ENCODE results near the gene FARP2.
A peak's percentile ranks its signal among the peaks of the same experiment; 100 is the strongest.
"Not testable (repeated sequence)": the region's sequence is repeated elsewhere in the genome, so short reads cannot be mapped to it uniquely, and the experiment has no call there.

FARP2 gene

DNA sequence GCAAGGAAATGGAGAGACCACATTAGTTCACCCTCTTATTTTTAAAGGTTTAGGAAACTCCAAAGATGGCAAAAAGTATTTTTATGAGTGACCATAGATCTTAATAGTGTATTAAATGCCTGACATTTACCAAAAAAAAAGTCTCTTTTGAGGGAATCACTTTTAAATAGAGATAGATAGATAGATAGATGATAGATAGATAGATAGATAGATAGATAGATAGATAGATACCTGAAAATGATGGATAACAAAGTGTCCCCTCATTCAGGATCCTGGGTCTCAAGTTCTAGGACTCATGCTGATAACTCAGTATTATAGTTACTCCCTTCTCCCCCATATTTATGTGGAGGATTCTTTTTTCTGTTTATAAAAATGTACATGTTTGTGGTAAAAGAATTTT lies 52.8 kb downstream of the FARP2 start:
- DNase-seq, result no peak

GRCh38 chr2:241410739-241411176 lies 54.7 kb downstream of the FARP2 start:
- DNase-seq, result peak in 39 of 56 donors; percentile 9 to 85 (median 58)

GRCh38 chr2:241412144-241412543 lies 56.1 kb downstream of the FARP2 start:
- DNase-seq, result no peak

DNA sequence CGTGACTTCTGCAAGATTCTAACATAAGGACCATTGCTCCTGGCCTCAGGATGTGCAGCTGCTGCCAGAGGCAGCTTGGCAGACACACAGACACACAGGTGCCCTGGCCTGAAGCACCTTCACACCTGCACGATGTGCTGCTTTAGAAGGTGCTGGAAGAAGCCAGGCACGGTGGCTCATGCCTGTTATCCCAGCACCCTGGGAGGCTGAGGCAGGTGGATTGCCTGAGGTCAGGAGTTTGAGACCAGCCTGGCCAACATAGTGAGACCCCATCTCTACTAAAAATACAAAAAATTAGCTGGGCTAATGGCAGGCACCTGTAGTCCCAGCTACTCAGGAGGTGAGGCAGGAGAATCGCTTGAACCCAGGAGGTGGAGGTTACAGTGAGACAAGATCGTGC lies 57.4 kb downstream of the FARP2 start:
- not testable (repeated sequence) for DNase-seq

GRCh38 chr2:241413929-241414580 lies 58.0 kb downstream of the FARP2 start:
- DNase-seq, result peak in 1 of 56 donors; percentile 41

DNA sequence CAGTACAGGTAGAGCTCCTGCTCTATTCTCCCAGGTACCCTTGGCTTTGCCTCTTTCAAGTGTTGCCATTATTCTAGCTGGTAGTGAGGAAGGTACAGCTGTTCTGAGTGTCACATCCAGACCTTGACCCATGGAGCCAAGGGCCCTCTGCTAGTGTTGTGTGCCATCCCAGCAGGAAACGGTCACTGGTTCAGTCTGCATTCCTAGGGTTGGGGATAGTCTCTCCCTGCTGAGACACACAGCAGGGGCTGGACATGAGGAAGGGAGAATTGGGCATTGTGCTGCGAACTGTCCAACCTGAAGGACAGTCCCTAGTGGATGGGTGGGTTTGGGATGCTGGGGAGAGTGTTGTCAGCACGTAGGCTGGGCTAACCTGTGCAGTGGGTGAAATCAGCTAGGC lies 59.1 kb downstream of the FARP2 start:
- no peak for DNase-seq

GRCh38 chr2:241417626-241418025 lies 61.5 kb downstream of the FARP2 start:
- peak in 2 of 56 donors; percentile 17 to 25 for DNase-seq

- no peak for DNase-seq
These were observed 65.2 kb downstream of the FARP2 start for GRCh38 chr2:241421330-241421729.

- not testable (repeated sequence) for DNase-seq
These were observed 65.9 kb downstream of the FARP2 start for GRCh38 chr2:241421942-241422341.

DNA sequence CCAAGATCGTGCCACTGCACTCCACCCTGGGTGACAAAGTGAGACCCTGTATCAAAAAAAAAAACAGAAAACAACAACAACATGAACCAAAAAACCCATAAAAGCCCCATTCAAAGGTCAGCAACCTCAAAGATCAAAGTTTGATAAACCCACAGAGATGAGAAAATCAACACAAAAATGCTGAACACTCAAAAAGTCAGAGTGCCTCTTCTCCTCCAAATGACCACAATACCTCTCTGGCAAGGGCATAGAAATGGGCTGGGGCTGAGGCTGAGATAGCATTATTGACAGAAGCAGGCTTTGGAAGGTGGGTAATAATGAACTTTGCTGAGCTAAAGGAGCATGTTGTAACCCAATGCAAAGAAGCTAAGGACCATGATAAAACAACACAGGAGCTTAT lies 66.3 kb downstream of the FARP2 start:
- DNase-seq, result no peak

DNA sequence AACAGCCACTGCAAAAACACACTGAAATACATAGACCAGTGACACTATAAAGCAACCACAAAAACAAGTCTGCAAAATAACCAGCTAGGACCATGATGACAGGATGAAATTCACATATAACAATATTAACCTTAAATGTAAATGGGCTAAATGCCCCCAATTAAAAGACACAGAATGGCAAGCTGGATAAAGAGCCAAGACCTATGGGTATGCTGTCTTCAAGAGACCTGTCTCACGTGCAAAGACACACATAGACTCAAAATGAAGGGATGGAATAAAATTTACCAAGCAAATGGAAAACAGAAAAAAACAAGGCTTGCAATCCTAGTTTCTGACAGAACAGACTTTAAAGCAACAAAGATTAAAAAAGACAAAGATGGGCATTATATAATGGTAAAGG lies 67.4 kb downstream of the FARP2 start:
- DNase-seq, result not testable (repeated sequence)

DNA sequence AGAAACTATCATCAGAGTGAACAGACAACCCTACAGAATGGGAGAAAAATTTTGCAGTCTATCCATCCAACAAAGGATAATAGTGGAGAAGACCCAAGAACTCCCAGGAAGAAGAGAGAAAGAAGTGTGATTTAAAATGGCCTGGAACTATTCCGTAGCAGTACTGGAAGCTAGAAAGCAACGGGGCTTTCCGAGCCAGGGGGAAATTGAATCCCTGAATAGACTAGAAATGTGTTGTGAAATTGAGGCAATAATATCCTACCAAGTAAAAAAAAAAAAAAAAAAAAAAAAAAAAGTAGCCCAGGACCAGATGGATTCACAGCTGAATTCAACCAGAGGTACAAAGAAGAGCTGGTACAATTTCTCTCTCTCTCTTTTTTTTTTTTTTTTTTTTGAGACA lies 69.3 kb downstream of the FARP2 start:
- DNase-seq, result no peak

- DNase-seq, result no peak
These were observed 74.1 kb downstream of the FARP2 start for GRCh38 chr2:241430178-241430577.

DNA sequence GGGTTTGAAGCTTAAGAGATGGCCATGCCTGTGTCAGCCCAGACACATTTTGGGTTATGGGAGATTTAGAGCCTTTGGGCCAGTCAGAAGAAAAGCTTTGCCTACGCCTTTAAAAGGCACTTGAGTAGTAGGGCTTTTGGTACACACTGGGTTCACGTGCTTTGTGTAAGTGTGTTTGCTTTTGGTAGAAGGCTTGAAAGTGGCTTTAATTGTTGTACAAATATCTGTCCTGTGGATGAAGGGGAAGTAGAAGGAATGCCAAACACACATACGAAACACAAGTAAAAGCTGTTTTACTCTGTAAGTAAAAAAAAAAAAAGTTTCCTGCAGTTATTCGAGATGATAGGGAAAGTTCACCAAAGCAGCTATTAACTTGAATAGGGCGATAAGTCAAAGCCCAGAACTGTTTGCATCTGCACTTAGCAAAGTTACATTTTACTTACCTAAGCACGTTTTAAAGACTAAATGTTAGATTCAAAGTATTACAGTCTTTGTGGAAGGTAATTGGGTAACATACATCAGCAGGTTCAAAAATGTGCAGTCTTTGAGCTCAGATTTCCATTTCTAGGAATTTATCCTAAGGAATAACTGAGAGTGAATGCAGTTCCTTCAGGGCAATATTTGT lies 76.9 kb downstream of the FARP2 start:
- DNase-seq, result no peak

DNA sequence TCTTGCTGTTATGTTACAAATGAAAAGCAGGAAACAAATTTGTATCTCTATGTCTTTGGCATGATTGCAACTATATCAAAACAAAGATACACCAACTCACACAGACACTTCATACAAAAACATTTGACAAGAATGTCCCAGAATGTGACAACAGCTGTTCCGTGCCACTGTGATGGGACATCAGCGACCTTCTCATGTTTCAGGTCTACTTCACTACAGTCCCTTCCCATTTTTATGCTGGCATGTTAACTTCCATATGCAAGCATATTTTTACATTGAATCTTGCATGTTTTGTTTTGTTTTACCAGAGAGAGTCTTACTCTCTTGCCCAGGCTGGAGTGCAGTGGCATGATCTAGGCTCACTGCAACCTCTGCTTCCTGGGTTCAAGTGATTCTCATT lies 81.1 kb downstream of the FARP2 start:
- DNase-seq, result no peak

DNA sequence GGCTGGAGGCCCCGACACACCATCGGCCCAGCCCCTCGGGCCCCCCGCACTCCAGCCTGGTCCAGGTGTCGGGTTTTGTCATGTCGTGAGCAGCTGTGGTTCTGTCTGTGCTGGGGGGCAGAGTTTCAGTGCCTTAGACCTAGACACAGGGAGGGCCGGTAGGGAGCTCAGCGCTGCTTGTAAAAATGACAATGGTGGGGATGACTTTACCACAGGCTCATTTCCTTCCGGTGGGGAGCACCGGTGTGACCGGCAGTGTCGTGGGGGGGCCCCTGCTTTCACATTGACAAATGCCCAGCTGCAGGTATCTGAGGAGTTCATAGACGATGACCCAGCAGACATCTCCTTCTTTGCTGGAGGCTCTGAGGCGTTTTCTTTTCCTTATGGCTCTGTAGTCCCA lies 85.4 kb downstream of the FARP2 start:
- no peak for DNase-seq

DNA sequence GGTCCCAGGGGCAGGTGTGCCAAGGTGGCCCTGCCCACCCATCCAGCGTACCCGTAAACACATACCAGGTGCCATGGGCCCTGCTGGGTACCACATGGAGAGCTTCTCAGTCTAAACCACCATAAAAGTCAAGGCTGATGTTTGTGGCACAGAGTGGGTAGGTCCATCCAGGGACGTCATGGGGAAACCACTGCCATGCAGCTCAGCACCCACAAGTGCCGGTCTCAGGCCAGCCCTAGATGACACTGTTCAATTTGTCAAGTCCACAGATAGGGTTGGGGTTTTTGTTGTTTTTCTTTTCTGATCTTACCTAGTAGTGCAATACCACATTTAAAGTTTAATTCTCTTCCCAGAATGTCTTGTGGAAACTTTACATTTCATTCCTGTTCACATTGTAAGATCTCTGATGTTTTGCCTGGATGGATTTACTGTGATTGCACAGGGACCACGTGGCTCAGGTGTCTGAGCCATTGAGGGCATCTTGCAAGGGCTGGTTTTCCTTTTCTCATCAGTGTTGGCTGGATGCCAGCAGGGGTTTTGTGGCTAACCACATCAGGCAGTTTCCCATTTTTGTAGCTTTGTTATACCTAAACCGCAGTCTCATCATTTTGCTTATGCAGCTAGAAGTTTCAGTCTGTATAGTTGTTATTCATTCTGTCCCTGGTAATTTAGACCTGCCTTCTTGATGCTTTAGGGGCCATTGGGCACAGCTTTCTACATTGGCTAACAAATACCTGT lies 87.6 kb downstream of the FARP2 start:
- DNase-seq, result no peak

GRCh38 chr2:241445426-241445825 lies 89.3 kb downstream of the FARP2 start:
- no peak for DNase-seq

DNA sequence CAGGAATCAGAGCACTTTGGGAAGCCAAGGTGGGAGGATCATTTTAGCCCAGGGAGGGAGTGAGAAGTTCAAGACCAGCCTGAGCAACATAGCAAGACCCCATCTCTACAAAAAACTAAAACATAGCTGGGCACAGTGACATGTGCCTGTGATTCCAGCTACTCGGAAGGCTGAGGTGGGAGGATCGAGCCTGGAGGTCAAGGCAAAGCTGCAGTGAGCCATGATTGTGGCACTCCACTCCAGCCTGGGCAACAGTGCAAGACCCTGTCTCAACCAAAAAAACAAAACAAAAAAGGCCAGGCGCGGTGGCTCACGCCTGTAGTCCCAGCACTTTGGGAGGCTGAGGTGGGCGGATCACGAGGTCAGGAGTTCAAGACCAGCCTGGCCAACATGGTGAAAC lies 94.0 kb downstream of the FARP2 start:
- DNase-seq, result not testable (repeated sequence)

DNA sequence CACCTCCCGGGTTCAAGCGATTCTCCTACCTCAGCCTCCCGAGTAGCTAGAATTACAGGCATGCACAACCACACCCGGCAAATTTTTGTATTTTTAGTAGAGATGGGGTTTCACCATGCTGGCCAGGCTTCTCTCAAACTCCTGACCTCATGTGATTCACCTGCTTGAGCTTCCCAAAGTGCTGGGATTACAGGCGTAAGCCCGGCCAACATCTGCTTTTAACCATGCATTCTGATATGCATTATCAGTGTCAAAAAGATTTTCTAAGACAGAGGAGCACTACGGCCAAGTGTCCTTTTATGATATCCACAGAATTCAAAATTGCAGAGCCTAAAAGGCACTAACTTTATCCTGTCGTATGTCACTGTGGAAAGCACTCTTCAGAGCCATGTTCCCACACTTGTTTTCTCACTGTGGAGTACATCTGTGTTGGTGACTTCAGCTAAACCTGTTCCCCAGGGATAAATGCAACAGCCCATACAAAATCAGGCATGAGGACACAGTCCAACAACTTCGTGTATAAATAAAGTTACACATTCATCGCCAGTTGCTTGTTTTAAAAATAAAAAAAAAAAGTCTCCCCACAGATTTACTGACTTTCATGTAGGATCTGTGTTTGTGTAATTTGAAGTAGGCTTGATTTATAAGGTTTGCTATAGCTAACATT lies 95.9 kb downstream of the FARP2 start:
- DNase-seq, result no peak

DNA sequence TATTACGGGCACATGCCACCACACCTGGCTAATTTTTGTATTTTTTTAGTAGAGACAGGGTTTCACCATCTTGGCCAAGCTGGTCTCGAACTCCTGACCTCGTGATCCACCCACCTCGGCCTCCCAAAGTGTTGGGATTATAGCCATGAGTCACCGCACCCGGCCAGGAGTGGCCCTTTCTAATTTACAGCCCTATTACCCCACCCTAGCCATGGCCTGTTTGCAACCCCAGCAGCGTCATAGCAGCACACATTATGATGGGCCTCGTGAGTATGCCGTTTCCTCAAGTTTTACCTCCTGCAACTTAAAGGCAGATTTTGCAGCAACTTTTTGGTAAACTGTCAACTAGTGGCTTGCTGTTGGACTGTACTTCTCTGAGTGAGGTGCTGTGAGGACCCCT lies 97.8 kb downstream of the FARP2 start:
- DNase-seq, result not testable (repeated sequence)

Data from amygdala (tissue), 56 donors.